RKO (cell line): ENCODE data around the gene RPL19.
A peak's percentile ranks its signal among the peaks of the same experiment; 100 is the strongest.
"Not testable (repeated sequence)": the region's sequence is repeated elsewhere in the genome, so short reads cannot be mapped to it uniquely, and the experiment has no call there.

ENCODE experiments used
- DNase-seq: peaks from one replicate; pipeline ENCODE4 v3.0.0-alpha.2; 2016; ENCODE audit warnings: low spot score

RPL19 gene

DNA sequence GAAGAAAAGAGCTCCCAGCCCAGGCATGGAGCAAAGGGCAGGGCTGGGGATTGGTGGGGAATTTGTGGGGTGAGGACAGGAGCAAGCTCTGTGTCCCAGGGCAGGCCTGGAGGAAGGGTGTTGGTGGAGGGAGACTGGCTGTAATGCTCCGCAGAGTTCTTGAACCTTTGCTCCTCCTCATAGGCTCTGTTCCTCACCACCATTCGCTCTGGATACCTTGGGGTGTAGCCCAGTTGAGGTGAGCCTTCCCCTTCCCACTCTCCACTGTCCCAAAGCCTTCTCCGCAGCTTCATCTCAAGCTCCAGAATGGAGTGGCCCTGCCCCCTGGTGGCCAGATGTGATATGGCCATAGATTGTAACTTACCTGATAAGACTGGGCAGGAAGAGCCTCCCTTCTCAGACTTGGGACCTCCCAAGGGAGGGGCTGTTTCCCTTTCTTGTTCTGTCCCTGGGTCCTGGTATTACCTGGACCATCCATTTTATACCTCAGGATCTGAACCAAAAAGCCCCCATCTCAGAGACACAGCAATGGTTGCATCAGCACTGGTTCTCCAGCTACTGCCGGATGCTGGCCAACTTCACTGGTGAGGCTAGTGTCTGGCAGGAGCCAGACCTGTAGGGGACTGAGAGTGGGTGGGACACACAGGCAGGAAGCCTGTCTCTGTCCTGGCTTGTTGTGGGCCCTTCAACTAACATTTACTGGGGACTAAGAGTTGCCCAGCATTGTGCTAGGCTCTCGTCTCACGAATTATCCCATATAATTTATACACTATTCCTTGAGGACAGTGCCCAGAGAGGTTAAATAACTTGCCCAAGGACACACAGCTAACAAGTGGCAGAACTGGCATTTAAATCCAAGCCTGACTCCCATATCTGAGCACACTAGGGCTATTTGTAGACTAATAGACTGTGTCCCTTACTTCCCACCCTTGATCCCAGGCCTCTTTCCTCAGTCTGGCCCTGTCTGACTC, 44.8 kb downstream of the RPL19 start:
- peak; percentile 73 for DNase-seq

DNA sequence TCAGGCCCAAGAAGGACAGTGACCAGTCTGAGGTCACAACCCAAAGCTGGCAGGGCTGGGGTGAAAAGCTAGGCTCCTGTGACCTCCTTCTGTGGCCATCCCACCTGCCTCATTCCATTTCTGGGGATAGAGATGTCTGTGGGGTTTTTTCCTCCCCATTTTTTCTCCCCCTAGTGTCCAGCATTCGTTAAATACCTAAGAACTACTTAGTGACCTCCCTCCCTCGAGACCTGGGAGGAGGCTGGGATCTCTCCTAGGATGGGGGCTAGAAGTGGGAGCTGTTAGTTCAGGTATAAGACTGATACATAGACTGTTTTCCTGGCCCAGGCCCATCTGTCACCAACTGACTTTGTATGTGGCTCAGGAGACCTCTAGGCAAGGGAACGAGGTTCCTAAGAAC, 46.2 kb downstream of the RPL19 start:
- no peak for DNase-seq

DNA sequence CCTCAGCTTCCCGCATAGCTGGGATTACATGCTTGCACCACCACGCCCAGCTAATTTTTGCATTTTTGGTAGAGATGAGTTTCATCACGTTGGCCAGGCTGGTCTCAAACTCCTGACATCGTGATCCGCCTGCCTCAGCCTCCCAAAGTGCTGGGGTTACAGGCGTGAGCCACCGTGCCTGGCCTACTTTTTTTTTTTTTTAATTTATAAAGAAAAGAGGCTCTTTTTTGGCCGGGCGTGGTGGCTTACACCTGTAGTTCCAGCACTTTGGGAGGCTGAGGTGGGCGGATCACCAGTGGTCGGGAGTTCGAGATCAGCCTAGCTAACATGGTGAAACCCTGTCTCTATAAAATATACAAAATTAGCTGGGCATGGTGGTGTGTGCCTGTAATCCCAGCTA, 50.0 kb downstream of the RPL19 start:
- DNase-seq = not testable (repeated sequence)

DNA sequence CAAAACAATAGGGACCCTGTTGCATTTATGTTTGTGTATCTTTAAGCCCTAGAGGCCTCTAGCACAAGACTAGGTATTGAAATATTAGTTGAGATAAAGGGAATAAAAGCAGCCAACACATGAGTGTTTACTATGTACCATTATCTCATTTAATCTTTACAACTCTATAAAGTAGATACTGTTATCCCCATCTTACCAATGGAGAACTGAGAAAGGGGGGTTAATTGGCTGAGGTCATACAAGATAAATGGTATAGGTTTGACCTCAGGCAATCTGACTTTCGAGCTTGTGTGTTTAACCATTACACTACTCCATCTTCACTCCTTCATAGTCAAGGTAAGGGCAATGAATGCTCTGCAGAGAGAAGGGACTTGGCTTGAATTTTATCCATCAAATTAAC, 51.9 kb downstream of the RPL19 start:
- DNase-seq = no peak

DNA sequence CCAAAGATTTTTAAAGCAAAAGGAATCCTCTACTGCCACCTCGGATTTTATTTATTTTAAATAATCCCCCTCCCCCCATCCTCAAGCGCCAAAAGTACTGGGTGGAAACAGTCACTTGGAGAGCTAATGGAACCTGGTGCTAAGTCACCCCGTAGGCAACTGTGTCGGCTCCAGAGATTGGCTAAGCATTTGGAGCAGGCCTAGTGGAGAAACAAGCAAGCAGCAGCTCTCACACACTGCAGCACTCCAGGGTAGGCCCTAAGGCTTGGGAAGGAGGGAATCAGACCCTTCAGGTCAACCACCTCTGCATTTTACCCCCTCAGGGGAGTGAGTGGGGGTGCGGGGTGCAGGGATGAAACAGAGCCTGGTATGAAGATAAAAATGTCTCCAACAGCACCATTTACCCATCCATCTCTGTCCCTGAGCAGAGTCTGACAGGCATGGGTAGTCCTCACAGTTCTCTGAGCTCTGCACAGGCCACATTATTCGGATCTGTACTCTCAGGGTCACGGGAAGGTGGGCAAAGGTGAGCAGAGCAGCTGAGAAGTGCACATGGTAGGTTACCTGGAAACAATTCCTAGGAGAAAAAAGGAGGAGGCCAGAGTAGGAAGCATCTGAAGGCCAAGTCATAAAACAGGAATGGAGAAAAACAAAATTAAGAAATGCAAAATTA, 52.8 kb downstream of the RPL19 start:
- DNase-seq = peak; percentile 18
